DOHH2 (cell line): ENCODE measurements around the gene SLC66A1.

ENCODE experiments used
- EZH2phosphoT487 ChIP-seq: fragments of 200-600 bp; sonication (generic); IDR thresholded peaks from 2 replicates; pipeline ENCODE4 v1.6.1; 2017; ENCODE audit warnings: borderline replicate concordance, mild to moderate bottlenecking, antibody characterized with exemption, low read length, moderate library complexity, mixed read lengths
- TF ChIP-seq, protein P1 (sequence below): fragments of 200-600 bp; sonication (generic); IDR thresholded peaks from one replicate; pipeline ENCODE4 v1.5.1; 2014; ENCODE audit warnings: antibody characterized with exemption, mild to moderate bottlenecking, low read depth, low read length; ENCODE audit not compliant: poor library complexity, severe bottlenecking

DNA sequence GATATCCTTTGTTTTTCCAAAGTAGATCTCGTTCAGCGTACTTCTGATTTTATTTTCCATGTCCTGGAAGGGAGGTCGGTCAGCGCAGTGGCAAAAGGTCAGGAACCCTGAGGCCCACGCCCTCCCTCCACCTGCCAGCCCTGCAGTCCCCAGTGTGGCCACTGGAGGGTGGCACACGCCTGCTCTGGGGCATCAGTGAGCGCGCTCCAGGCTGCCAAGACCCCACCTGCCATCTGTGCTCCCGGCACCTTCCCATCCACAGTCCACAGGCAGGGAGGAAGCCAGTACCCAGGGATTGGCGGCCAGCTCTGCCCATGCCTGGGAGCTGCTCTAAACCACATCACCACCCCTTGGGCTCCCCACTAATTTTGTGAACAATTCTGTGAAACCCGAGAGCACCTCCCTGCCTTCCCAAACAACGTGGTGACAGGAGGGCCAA is 32.3 kb downstream of the SLC66A1 start:
- TF ChIP-seq, protein P1, sequence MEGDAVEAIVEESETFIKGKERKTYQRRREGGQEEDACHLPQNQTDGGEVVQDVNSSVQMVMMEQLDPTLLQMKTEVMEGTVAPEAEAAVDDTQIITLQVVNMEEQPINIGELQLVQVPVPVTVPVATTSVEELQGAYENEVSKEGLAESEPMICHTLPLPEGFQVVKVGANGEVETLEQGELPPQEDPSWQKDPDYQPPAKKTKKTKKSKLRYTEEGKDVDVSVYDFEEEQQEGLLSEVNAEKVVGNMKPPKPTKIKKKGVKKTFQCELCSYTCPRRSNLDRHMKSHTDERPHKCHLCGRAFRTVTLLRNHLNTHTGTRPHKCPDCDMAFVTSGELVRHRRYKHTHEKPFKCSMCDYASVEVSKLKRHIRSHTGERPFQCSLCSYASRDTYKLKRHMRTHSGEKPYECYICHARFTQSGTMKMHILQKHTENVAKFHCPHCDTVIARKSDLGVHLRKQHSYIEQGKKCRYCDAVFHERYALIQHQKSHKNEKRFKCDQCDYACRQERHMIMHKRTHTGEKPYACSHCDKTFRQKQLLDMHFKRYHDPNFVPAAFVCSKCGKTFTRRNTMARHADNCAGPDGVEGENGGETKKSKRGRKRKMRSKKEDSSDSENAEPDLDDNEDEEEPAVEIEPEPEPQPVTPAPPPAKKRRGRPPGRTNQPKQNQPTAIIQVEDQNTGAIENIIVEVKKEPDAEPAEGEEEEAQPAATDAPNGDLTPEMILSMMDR = peak; percentile 88
- TF ChIP-seq EZH2phosphoT487 = no peak
